Purkinje cell (primary cell): Measurements from ENCODE around the gene ZNF701. TPM values are rescaled to one million over a fixed set of nuclear protein-coding genes. Genes with fewer than 3 reads are reported as not detected.

Experiments
- polyA plus RNA-seq: library from polyadenylated mRNA; unstranded; fragments of >200 nt; fragmentation: Nextera tagmentation; gene quantifications from 2 replicates; pipeline ENCODE4 v1.2.1, GENCODE V29; 2014

Gene ZNF701
- polyA plus RNA-seq: 2.8 and 6.1 TPM in 2 replicates

DNA sequence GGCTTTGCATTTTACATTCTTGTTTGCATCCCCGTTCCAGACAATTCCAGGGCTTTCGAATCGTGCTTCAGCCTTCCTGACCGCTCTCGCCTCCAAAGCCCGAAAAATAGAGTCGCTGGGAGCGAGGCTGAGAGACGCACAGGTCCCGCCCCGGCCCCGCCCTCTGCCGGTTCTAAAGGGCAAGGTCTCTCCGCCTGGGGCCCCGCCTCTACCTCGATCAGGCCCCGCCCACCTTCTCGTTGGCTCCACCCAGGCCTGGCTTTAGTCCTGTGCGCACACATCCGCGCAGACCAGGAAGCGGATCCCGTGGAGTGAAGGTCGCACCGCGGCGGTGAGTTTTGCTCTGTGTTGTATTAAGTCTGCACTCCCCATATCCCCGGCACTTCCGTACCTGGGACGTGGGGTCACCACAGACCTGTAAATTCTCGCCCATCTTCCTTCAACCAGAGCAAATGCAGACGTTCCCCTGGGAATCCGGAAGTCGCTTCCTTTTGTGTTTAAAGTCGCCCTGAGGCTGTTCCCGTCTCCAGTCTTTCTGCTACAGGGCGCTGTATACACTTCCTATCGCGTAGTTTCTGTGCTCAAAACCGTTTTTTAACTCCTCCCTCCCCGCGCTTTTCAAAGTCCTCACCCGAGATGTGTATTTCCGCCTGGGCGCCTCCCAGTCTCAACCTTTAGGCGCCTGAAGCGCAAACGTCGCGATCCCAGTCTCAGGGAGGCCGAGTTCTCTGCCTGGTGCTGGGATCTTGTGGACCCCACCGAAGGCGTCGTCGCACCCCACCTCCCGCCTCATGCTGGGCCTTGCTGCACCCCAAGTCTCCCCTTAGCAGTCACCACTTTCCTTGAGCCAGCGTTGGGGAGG is at the start of gene ZNF701:
TSS of gene ZNF701 (plus strand) at position 288 of the 862 bp plus-strand sequence. CDS start 3,861 bp downstream, outside the sequence.

DNA sequence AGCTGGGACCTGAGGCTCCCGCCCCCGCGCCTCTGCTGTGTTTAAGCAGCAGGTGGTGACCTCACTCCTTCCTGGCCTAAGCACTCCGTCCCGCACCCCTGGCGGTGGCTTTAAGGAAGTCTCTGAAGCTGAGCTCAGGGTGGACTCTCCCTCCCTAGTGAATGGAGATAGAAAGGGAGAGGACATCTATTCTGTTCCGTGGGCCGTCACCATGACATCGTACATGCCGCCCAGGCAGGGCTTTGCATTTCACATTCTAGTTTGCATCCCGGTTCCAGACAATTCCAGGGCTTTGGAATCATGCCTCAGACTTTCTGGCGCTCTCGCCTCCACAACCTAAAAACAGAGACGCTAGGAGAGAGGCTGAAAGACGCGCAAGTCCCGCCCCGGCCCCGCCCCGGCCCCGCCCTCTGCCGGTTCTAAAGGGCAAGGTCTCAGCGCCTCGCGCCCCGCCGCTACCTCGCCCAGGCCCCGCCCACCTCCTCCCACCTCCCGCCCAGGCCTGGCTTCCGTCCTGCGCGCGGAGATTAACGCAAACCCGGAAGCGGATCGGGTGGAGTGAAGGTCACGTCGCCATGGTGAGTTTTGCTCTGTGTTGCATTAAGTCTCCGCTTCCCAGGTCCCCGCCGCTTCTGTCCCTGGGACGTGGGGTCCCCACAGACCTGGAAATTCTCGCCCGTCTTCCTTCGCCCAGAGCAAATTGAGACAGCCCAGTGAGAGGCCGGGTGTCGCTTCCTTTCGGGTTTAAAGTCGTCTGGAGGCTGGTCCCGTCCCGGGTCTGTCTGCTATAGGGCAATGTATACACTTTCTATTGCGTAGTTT is 42.7 kb upstream of the ZNF701 start, which contains the start of gene ZNF808:
TSS of gene ZNF808 (plus strand) at position 535 of the 822 bp plus-strand sequence. CDS start 15,617 bp downstream, outside the sequence.

Other genes with a start within 250 kb of the ZNF701 start
- 11.7 and 17.8 TPM in 2 replicates for gene ZNF610, start 234.0 kb upstream of the ZNF701 start, polyA plus RNA-seq
- 50.3 and 65.8 TPM in 2 replicates for gene ZNF880, start 200.4 kb upstream of the ZNF701 start, polyA plus RNA-seq
- 16.5 and 41.8 TPM in 2 replicates for gene ZNF528, start 172.4 kb upstream of the ZNF701 start, polyA plus RNA-seq
- gene ZNF534, start 141.1 kb upstream of the ZNF701 start, polyA plus RNA-seq: 0.73 and 0.85 TPM in 2 replicates
- gene ZNF578, start 116.7 kb upstream of the ZNF701 start, polyA plus RNA-seq: 3.5 and 4.1 TPM in 2 replicates
- 13.8 and 17.9 TPM in 2 replicates for gene ZNF808, start 42.6 kb upstream of the ZNF701 start, polyA plus RNA-seq
- gene ZNF83, start 68.1 kb downstream of the ZNF701 start, polyA plus RNA-seq: 22.7 and 34.3 TPM in 2 replicates
- 3.1 and 5.0 TPM in 2 replicates for gene ZNF611, start 164.8 kb downstream of the ZNF701 start, polyA plus RNA-seq
- 0.93 and 4.1 TPM in 2 replicates for gene ZNF600, start 216.5 kb downstream of the ZNF701 start, polyA plus RNA-seq